WTC11 (cell line): Measurements from ENCODE around the gene GPX6.

Experiments used
- CTCF ChIP-seq: fragments of 200-600 bp; IDR thresholded peaks from 2 replicates; pipeline ENCODE4 v1.8.0; 2022; ENCODE audit warnings: antibody characterized with exemption
- E2F5 ChIP-seq: sonication (generic); formaldehyde crosslinking; IDR thresholded peaks from 2 replicates; pipeline ENCODE4 v1.8.1; 2022; ENCODE audit warnings: mild to moderate bottlenecking, moderate library complexity, missing genetic modification reagents
- ETV6 ChIP-seq: sonication (generic); formaldehyde crosslinking; IDR thresholded peaks from 2 replicates; pipeline ENCODE4 v1.8.1; 2022; ENCODE audit warnings: mild to moderate bottlenecking, missing genetic modification reagents
- FOXK1 ChIP-seq: sonication (generic); formaldehyde crosslinking; IDR thresholded peaks from 2 replicates; pipeline ENCODE4 v1.8.0; 2022; ENCODE audit warnings: mild to moderate bottlenecking, moderate library complexity, missing genetic modification reagents
- GABPB1 ChIP-seq: sonication (generic); formaldehyde crosslinking; IDR thresholded peaks from 2 replicates; pipeline ENCODE4 v1.8.1; 2023; ENCODE audit warnings: mild to moderate bottlenecking, missing genetic modification reagents
- HMGA2 ChIP-seq: fragments of 250-450 bp; sonication (Bioruptor Pico); IDR thresholded peaks from 2 replicates; pipeline ENCODE4 v1.4.0; 2021; ENCODE audit warnings: mild to moderate bottlenecking, moderate library complexity
- IRF1 ChIP-seq: sonication (generic); formaldehyde crosslinking; IDR thresholded peaks from 2 replicates; pipeline ENCODE4 v1.8.0; 2023; ENCODE audit warnings: missing genetic modification reagents
- MAX ChIP-seq: sonication (generic); formaldehyde crosslinking; IDR thresholded peaks from 2 replicates; pipeline ENCODE4 v1.8.0; 2022; ENCODE audit warnings: mild to moderate bottlenecking, missing genetic modification reagents
- SMAD3 ChIP-seq: sonication (generic); formaldehyde crosslinking; IDR thresholded peaks from 2 replicates; pipeline ENCODE4 v1.8.0; 2022; ENCODE audit warnings: missing genetic modification reagents, mild to moderate bottlenecking, borderline replicate concordance
- STAT6 ChIP-seq: sonication (generic); formaldehyde crosslinking; conservative IDR thresholded peaks from 2 replicates; pipeline ENCODE4 v1.8.1; 2023; ENCODE audit warnings: mild to moderate bottlenecking, low read depth, missing genetic modification reagents, moderate library complexity
- TEAD4 ChIP-seq: sonication (generic); formaldehyde crosslinking; IDR thresholded peaks from 2 replicates; pipeline ENCODE4 v1.8.0; 2022; ENCODE audit warnings: mild to moderate bottlenecking, missing genetic modification reagents
- ZNF138 ChIP-seq: sonication (generic); formaldehyde crosslinking; conservative IDR thresholded peaks from 2 replicates; pipeline ENCODE4 v1.8.1; 2022; ENCODE audit warnings: mild to moderate bottlenecking, moderate library complexity, missing genetic modification reagents
- ZNF263 ChIP-seq: sonication (generic); formaldehyde crosslinking; IDR thresholded peaks from 2 replicates; pipeline ENCODE4 v1.8.1; 2022; ENCODE audit warnings: low read depth, mild to moderate bottlenecking, moderate library complexity, missing genetic modification reagents
- ZNF281 ChIP-seq: sonication (generic); formaldehyde crosslinking; IDR thresholded peaks from 2 replicates; pipeline ENCODE4 v1.8.0; 2023; ENCODE audit warnings: mild to moderate bottlenecking, missing genetic modification reagents

- TF ChIP-seq CTCF, result no peak
- TF ChIP-seq IRF1 (CRISPR knock-in tag), result no peak
- TF ChIP-seq TEAD4 (CRISPR knock-in tag), result no peak
- no peak for TF ChIP-seq MAX (CRISPR knock-in tag)
- no peak for TF ChIP-seq HMGA2
- no peak for TF ChIP-seq GABPB1 (CRISPR knock-in tag)
- TF ChIP-seq STAT6 (CRISPR knock-in tag), result no peak
- no peak for TF ChIP-seq E2F5 (CRISPR knock-in tag)
- no peak for TF ChIP-seq ZNF263 (CRISPR knock-in tag)
- no peak for TF ChIP-seq ZNF138 (CRISPR knock-in tag)
- TF ChIP-seq ETV6 (CRISPR knock-in tag), result no peak
- TF ChIP-seq FOXK1 (CRISPR knock-in tag), result no peak
- TF ChIP-seq SMAD3 (CRISPR knock-in tag), result no peak
- no peak for TF ChIP-seq ZNF281 (CRISPR knock-in tag)
These were observed 19.4 kb downstream of the GPX6 start for GRCh38 chr6:28496099-28496779.
